T-cell (primary cell): ENCODE measurements around the gene TEAD3. TPM values are rescaled to one million over a fixed set of nuclear protein-coding genes. Genes with fewer than 3 reads are reported as not detected.
A peak's percentile ranks its signal among the peaks of the same experiment; 100 is the strongest.
"Not testable (repeated sequence)": the region's sequence is repeated elsewhere in the genome, so short reads cannot be mapped to it uniquely, and the experiment has no call there.

Source experiments
- ATAC-seq, 4 experiments: fragments of 200-7000 bp in 3 of 4; fragments of 150-1000 bp in 1 of 4; cut with Tn5 transposase; replicated peaks in 1 of 4; 1 replicate in 3 of 4; 2 replicates in 1 of 4; pipeline ENCODE4 v1.10.0; 2021; ENCODE audit warnings: moderate library complexity in 3 of 4, mild to moderate bottlenecking in 2 of 4, moderate number of reproducible peaks in 1 of 4
- CTCF ChIA-PET, 2 donors: fragments of 300-600 bp; sonication (Branson Sonifier 250); formaldehyde crosslinking; loops; one replicate each; lab custom pipeline; 2022; ENCODE audit warnings: antibody characterized with exemption in 2 of 2; lab: Charles Lee
- POLR2A ChIA-PET, 2 donors: fragments of 300-600 bp; sonication (Branson Sonifier 250); formaldehyde crosslinking; loops; one replicate each; lab custom pipeline; 2022; ENCODE audit warnings: antibody characterized with exemption in 2 of 2; lab: Charles Lee
- DNase-seq, 35 experiments: peaks; one replicate each; pipeline versions ENCODE4 v3.0.0 to v3.0.0-alpha.2; 2013 to 2023
- H3K27ac ChIP-seq: one replicate; pipeline ENCODE4 v1.5.1; 2013; ENCODE audit warnings: low read length
- H3K27me3 ChIP-seq, 2 experiments: replicated peaks in 1 of 2; 1 replicate in 1 of 2; 2 replicates in 1 of 2; pipeline versions ENCODE4 v1.6.1 to v1.7.0; 2013; ENCODE audit warnings: low read length in 1 of 2, mixed read lengths in 1 of 2; ENCODE audit not compliant: control insufficient read depth in 2 of 2, insufficient read depth in 2 of 2; ENCODE audit errors: extremely low read depth in 1 of 2
- H3K36me3 ChIP-seq, 2 donors: 1 replicate in 1 of 2; 2 replicates in 1 of 2; pipeline versions ENCODE4 v1.6.1 to v1.7.0; 2013; ENCODE audit warnings: low read length in 1 of 2; ENCODE audit not compliant: control insufficient read depth in 2 of 2, insufficient read depth in 1 of 2; ENCODE audit errors: extremely low read depth in 1 of 2
- H3K4me1 ChIP-seq, 2 experiments: 1 replicate in 1 of 2; 2 replicates in 1 of 2; pipeline versions ENCODE4 v1.6.1 to v1.7.0; 2013; ENCODE audit warnings: low read length in 2 of 2, mixed read lengths in 1 of 2; ENCODE audit not compliant: insufficient read depth in 2 of 2, control insufficient read depth in 1 of 2; ENCODE audit errors: extremely low read depth in 1 of 2
- H3K4me3 ChIP-seq, 2 donors: 1 replicate in 1 of 2; 2 replicates in 1 of 2; pipeline versions ENCODE4 v1.5.1 to v1.7.0; 2013; ENCODE audit warnings: mild to moderate bottlenecking in 2 of 2, low read length in 1 of 2, moderate library complexity in 1 of 2; ENCODE audit not compliant: control insufficient read depth in 1 of 2; ENCODE audit errors: extremely low read depth in 1 of 2
- H3K9me3 ChIP-seq: 2 replicates; pipeline ENCODE4 v1.7.0; 2013
- H3K27ac Mint-ChIP-seq, 2 donors: one replicate each; pipeline ENCODE4 v1.8.0; 2020 to 2021; ENCODE audit warnings: mild to moderate bottlenecking in 2 of 2, mixed read lengths in 2 of 2
- H3K27me3 Mint-ChIP-seq, 2 donors: one replicate each; pipeline ENCODE4 v1.8.0; 2021 to 2022; ENCODE audit warnings: mixed read lengths in 2 of 2
- H3K36me3 Mint-ChIP-seq: one replicate; pipeline ENCODE4 v1.8.0; 2021; ENCODE audit warnings: mixed read lengths
- H3K4me1 Mint-ChIP-seq, 3 donors: one replicate each; pipeline ENCODE4 v1.8.0; 2020 to 2022; ENCODE audit warnings: mixed read lengths in 3 of 3, mild to moderate bottlenecking in 1 of 3
- H3K4me3 Mint-ChIP-seq, 3 donors: one replicate each; pipeline ENCODE4 v1.8.0; 2020 to 2022; ENCODE audit warnings: mild to moderate bottlenecking in 3 of 3, mixed read lengths in 3 of 3, moderate library complexity in 3 of 3
- H3K9me3 Mint-ChIP-seq, 3 donors: one replicate each; pipeline ENCODE4 v1.8.0; 2020 to 2022; ENCODE audit warnings: mixed read lengths in 3 of 3
- WGBS: methylation state at CpG from one replicate; pipeline ENCODE4 v1.1.5; 2013; ENCODE audit warnings: missing lambda C conversion rate; ENCODE audit not compliant: insufficient coverage; 5-methylcytosine and 5-hydroxymethylcytosine counted together
- total RNA-seq, 35 experiments: library from RNA in 6 of 35; stranded (reverse) in 6 of 35; fragments of 120-200 nt in 1 of 35; gene quantifications; one replicate each; pipeline versions ENCODE4 v1.2.1 to v1.2.4 and lab custom pipeline; 2013 to 2026

The TEAD3 gene
- total RNA-seq, 5 donors from 2014 or later (not counting 1 experiment from before 2014, with no cell fraction given), result 0.26 to 0.53 (median 0.41) TPM; not detected in 2

GRCh38 chr6:35535847-35536246 is 39.0 kb upstream of the TEAD3 start:
- H3K4me3 Mint-ChIP-seq, H3K4me3 ChIP-seq, H3K4me1 Mint-ChIP-seq, POLR2A ChIA-PET, H3K36me3 Mint-ChIP-seq, ATAC-seq, H3K27ac Mint-ChIP-seq, H3K9me3 Mint-ChIP-seq, H3K27ac ChIP-seq, H3K9me3 ChIP-seq, H3K27me3 Mint-ChIP-seq, DNase-seq, H3K36me3 ChIP-seq, H3K4me1 ChIP-seq: not testable (repeated sequence)
- CTCF ChIA-PET, result interaction anchor here in 1 of 2 donors (0.6 kb wide), 1 partner anchor 157 kb away, joined by 5 read pairs; no protein-coding TSS in a partner anchor
- WGBS, result 100% methylated on average over 2 of the region's 6 CpGs
- peaks cover 0 to 18% of the 10 kb centered on the region in 2 experiments for H3K27me3 ChIP-seq

DNA sequence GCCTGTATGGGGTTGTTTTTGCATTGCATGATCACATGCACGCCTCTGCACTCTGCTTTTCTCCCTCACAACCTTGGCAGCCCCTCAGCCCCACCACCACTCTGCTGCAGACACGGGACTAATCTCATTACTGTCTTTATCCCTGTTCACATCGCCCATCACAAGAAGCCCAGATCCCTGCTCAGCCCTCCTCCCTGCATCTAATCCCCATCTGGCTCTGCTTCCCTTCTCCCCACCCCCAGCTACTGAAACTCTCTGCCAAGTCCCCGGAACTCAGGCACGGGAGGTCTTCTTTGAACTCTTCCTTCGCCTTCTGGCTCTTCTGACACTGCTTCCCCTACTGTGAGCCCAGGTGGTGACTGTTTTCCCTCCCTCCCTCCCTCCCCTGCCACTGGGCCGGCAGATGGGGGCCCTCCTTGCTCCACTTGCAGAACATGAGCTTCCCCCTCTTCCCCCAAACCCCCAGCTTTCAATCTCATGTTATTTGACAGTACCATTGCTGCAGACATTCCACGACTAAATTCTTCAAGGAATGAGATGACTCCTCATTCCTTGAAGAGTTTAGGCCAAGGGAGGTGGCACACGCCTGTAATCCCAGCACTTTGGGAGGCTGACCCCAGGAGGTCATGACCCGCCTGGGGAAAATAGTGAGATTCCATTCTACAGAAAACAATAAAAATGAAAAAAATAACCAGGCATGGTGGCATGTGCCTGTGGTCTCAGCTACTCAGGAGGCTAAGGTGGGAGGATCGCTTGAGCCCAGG is 37.7 kb upstream of the TEAD3 start:
- peak in 1 of 4 experiments; percentile 31 for ATAC-seq
- H3K4me3 Mint-ChIP-seq, result no peak overlapping the region
- CTCF ChIA-PET, result interaction anchor here in 1 of 2 donors (0.6 kb wide), 2 partner anchors 114 to 1261 kb away, joined by 3 to 5 read pairs; no protein-coding TSS in a partner anchor

DNA sequence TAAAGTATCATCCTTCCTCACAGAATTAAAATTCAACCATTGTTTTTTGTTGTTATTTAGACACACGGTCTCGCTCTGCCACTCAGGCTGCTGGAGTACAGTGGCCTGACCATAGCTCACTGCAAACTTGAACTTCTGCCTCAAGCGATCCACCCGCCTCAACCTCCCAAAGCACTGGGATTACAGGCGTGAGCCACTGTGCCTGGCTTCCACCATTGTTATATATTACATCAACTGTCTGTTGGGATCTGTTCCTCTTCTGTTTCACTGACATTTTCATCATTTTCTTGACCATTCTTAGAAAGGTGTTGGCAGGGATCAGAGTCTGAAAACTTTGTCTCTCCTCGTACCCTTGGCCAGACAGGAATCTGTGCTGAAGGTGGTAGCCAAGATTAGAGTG is 37.1 kb upstream of the TEAD3 start:
- 93% methylated on average over 2 of the region's 6 CpGs for WGBS
- Mint-ChIP-seq H3K4me1 (peaks cover 5 to 9% (median 8%) of the 10 kb centered on the region in 3 donors), H3K27me3 (peaks cover 5 to 7% of the 10 kb centered on the region in 2 donors), H3K4me3 (no peak overlapping the region), H3K27ac (no peak overlapping the region), H3K36me3 (no peaks in the 10 kb centered on the region), H3K9me3 (no peaks in the 10 kb centered on the region)
- Histone ChIP-seq H3K4me3 (no peak overlapping the region), H3K36me3 (no peaks in the 10 kb centered on the region), H3K27me3 (peaks cover 0 to 18% of the 10 kb centered on the region in 2 experiments), H3K9me3 (no peaks in the 10 kb centered on the region), H3K4me1 (peaks cover 4% of the 10 kb centered on the region in 2 experiments), H3K27ac (no peak overlapping the region)
- ChIA-PET CTCF (no interaction called here), POLR2A (no interaction called here)
- DNase-seq (no peak), ATAC-seq (no peak)

More for the DNA sequence above, 37.7 kb upstream of the TEAD3 start:
- no peak for DNase-seq
- peaks cover 5 to 9% (median 8%) of the 10 kb centered on the region in 3 donors for H3K4me1 Mint-ChIP-seq
- H3K9me3 ChIP-seq, result no peaks in the 10 kb centered on the region
- no peak overlapping the region for H3K4me3 ChIP-seq
- POLR2A ChIA-PET, result no interaction called here
- H3K27me3 Mint-ChIP-seq, result peaks cover 5 to 7% of the 10 kb centered on the region in 2 donors
- H3K9me3 Mint-ChIP-seq, result no peaks in the 10 kb centered on the region
- H3K36me3 ChIP-seq, result no peaks in the 10 kb centered on the region
- H3K27me3 ChIP-seq, result peaks cover 0 to 18% of the 10 kb centered on the region in 2 experiments
- 39% methylated on average over 9 of the region's 11 CpGs for WGBS
- no peak overlapping the region for H3K27ac ChIP-seq
- H3K27ac Mint-ChIP-seq, result no peak overlapping the region
- no peaks in the 10 kb centered on the region for H3K36me3 Mint-ChIP-seq
- H3K4me1 ChIP-seq, result peaks cover 4% of the 10 kb centered on the region in 2 experiments

- H3K9me3 Mint-ChIP-seq, result no peaks in the 10 kb centered on the region
- H3K4me1 Mint-ChIP-seq, result peaks cover 5 to 9% (median 8%) of the 10 kb centered on the region in 3 donors
- no peaks in the 10 kb centered on the region for H3K9me3 ChIP-seq
- H3K36me3 Mint-ChIP-seq, result no peaks in the 10 kb centered on the region
- 94% methylated on average over 3 of the region's 4 CpGs for WGBS
- DNase-seq (no peak), ATAC-seq (no peak)
- no peak overlapping the region for H3K4me3 Mint-ChIP-seq
- H3K36me3 ChIP-seq, result no peaks in the 10 kb centered on the region
- POLR2A ChIA-PET, result no interaction called here
- H3K27ac ChIP-seq, result no peak overlapping the region
- peaks cover 0 to 18% of the 10 kb centered on the region in 2 experiments for H3K27me3 ChIP-seq
- H3K4me3 ChIP-seq, result no peak overlapping the region
- no peak overlapping the region for H3K27ac Mint-ChIP-seq
- CTCF ChIA-PET, result interaction anchor here in 1 of 2 donors (1.5 kb wide), 1 partner anchor 9 kb away, joined by 4 read pairs; no protein-coding TSS in a partner anchor
- peaks cover 4% of the 10 kb centered on the region in 2 experiments for H3K4me1 ChIP-seq
- H3K27me3 Mint-ChIP-seq, result peaks cover 5 to 7% of the 10 kb centered on the region in 2 donors
Measured at GRCh38 chr6:35532126-35532525, 35.2 kb upstream of the TEAD3 start.

GRCh38 chr6:35524380-35525020 is 27.6 kb upstream of the TEAD3 start:
- POLR2A ChIA-PET, result no interaction called here
- Histone ChIP-seq H3K9me3 (no peaks in the 10 kb centered on the region), H3K4me3 (no peak overlapping the region), H3K27ac (no peak overlapping the region), H3K36me3 (no peaks in the 10 kb centered on the region), H3K27me3 (peaks cover 0 to 9% of the 10 kb centered on the region in 2 experiments), H3K4me1 (peaks cover 6 to 31% of the 10 kb centered on the region in 2 experiments)
- DNase-seq (no peak), ATAC-seq (no peak)
- H3K4me3 Mint-ChIP-seq, result no peak overlapping the region
- no peaks in the 10 kb centered on the region for H3K36me3 Mint-ChIP-seq
- H3K27me3 Mint-ChIP-seq, result no peaks in the 10 kb centered on the region
- peaks cover 20 to 28% (median 21%) of the 10 kb centered on the region in 3 donors for H3K4me1 Mint-ChIP-seq
- no peaks in the 10 kb centered on the region for H3K9me3 Mint-ChIP-seq
- 100% methylated on average over 2 of the region's 3 CpGs for WGBS
- peak overlapping the region; percentile 9 to 34 for H3K27ac Mint-ChIP-seq
- CTCF ChIA-PET, result interaction anchor here (0.6 to 0.9 kb wide), 3 partner anchors 8 to 1258 kb away, joined by 3 to 5 read pairs (median 3); partner anchors contain the start of gene ARMC12 (in 1 of the 2)
